Measurements from ENCODE around the gene MAGI2.
A peak's percentile ranks its signal among the peaks of the same experiment; 100 is the strongest.

Gene MAGI2

DNA sequence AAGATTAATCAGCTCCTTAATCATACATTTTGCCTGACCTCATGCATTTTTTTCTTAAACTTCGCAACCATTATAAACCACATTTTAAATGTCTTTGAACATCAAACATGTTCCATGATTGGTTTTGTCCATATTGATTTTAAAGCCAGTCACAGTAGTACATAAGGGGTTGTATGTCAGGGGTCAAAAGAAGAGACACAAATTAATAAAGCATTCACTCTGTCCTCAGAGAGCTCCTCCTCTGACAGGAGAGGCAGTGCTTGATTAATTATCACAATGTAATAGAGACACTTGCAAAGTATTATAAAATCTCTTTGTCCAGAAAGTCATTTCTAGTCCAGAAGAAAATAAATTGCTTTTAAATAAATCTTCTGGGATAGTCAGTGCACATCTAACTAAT lies 195.5 kb downstream of the MAGI2 start:
- DNase-seq (ENCODE audit: low spot score): no peak

DNA sequence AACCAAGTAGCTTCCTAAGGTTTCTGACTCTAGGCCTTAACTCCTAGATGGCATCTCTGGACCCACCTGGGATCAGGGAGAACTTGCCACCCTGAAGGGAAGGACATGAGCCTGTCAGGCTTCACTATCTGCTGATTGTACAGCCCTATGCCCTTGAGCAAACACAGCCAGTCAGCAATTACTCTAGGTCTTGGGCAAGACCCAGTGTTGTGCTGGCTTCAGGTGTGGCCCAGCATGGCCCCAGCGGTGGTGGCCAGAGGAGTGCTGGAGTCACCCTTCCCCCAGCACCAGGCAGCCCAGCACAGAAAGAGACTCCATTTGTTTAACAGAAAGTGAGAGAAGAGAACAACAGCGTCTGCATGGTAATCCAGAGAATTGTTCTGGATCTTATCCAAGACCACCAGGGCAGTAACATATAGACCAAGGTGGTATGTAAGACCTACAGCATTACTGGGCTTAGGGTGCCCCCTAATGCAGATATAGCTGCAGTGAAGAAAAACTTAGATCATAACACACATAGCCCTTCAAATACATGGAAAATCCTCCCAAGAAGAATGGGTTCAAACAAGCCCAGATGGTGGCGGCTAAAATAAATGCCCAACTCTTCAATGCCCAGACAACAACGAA lies 207.7 kb downstream of the MAGI2 start:
- no peak for DNase-seq (ENCODE audit: low spot score)

DNA sequence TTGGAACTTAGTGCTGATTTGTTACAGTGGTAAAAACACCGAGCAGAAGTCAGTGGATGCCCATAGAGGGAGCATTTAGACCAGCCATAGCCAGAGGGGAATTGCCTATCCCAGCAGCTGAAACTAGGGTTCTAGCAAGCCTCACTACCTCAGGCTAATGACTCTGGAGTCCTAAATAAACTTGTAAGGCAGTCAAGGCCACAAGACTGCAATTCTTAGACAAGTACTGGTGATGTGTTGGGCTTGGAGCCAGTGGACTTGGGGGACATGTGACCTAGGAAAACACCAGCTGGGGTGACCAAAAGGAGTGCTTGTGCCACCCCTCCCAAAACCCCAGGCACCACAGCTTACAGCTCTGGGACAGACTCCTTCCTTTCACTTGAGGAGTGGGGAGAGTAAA lies 209.0 kb downstream of the MAGI2 start:
- no peak for DNase-seq (ENCODE audit: low spot score)

DNA sequence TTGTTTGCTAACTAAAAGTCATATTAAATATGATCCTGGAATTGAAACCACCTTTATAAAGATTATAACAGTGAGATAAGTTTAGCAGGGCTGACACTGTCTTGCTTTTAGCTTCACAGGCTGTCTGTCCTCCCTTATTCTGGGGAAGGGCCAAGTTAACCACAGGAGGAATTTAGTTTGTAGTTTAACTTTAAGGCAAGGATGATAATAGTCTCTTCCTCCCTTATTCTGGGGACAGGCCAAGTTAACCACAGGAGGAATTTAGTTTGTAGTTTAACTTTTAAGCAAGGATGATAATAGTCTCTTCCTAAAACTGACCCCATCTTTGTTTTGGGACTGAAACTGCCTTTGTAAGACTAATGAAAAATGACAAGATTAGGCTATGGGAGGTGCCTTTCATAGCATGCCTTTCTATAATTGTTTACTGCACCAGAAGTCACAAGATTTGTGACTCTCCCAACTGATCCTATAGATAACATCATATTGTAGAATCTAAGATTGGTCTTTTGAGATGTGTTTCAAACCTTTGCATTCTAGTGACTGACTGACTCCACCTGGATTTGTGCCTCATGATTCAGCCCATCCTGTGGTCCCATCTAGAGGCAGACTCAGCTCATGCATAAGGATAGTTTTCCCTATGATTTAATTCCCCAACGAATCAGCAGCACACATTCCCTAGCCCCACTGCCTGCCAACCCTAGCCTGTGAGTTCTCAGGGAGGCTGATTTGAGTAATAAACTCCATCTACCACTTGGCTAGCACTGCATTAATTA lies 212.0 kb downstream of the MAGI2 start:
- no peak for DNase-seq (ENCODE audit: low spot score)

DNA sequence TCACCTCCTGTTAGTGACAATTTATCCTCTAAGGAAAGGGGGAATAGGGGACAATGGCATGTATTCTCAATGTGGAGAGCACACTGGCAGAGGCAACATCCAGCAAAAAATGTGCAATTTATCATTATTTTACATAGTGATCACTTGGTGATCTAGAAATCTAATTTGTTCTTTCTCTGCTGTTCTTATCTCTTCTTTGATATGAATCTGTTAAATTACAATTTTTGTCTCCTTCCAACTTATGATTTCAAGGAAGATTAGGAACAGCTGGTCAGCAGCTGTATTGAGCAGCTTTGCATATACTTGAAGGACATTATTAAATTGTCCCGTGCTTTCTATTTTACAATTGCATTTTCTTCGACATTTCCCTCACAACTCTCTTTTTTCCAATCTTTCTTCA lies 213.1 kb downstream of the MAGI2 start:
- DNase-seq (ENCODE audit: low spot score): no peak

DNA sequence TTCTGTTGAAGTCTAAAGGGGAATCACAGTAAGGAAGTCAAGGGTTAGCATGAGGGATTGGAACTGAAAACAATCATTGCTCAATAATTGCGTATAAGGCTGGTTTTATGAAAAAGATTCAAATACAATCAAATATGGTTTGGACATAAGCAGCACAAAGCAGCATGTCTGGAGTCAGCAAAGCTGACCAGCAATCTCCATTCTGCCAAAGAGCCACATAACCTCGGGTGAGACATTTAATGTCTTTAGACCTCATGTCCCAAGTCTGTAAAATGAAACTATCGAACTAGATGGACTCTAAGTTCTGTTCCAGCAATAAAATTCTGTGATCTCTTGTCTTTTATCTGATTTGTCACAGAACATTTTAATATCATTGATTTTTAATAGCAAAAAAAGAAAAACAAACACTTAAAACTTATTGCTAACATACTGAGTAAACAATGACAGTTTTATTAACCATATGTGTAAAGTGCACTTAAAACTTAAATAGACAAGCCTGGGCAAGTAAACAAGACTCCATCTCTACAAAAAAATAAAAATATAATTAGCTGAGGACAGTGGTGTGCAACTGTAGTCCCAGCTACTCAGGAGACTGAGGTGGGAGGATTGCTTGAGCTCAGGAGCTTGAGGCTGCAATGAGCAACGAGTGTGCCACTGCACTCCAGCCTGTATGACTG lies 217.0 kb downstream of the MAGI2 start:
- no peak for DNase-seq (ENCODE audit: low spot score)

DNA sequence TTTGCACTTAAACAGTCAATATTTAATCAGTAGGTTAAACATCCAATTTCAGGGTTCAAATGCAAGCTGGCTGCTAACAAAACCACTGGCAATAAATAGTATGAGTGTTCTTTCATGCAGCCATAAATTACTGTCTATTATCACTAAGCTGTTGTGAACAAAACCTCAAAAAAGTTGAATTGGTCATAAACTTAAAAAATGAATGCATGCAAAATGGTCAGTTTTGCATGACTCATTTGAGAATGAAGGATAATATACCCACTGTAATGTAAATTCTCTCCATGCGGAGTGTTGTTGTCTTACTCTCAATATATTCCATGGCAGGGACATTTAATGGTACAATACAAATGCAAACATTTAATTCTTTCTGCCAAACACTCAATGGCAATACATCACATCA lies 226.4 kb downstream of the MAGI2 start:
- no peak for DNase-seq (ENCODE audit: low spot score)

DNA sequence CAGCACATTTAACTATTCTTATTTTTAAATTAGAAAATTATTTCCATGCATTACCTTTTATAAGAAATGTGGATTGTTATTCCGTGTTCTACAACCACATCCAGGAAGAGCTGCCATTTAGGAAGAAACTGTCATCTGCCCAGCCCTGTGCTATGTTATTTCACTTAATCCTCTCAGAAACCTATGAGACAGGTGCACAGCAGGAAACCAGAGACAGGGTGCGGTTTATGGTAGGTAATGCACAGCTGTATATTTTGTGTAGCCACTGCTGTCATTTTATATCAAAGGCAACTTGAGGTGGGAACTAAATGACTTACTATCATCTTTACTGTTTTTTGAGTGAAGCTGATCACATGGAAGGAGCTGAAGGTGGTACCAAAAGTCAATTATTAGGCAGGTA lies 232.3 kb downstream of the MAGI2 start:
- DNase-seq (ENCODE audit: low spot score): no peak

DNA sequence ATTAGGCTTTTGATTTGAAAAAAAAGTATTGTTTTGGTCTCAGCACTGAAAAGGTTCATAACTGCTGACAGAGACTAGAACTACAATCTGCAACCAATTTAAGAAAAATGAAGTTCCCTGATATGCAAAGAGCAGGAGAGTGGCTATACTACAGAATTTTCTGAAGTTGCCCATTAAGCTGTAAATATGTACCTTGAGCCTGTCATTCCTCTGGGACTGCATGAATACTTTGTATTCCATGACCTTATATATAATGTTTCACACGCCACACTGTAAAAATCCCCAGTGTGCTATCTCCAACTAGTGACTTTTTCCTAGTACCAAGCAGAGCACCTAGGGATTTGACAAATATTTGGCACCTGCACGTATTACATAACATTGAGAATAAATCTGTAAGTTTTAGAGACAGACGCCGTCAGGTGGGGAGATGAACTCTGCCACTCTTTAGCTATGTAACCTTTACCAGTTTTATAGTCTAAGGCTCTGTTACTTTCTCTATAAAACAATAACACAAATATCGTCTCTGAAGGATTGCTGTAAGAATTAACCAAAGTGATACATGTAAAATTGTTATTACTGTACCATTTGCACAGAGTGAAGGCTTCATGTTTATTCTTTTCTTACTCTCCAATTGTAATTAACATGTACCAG lies 235.4 kb downstream of the MAGI2 start:
- DNase-seq (ENCODE audit: low spot score): no peak

DNA sequence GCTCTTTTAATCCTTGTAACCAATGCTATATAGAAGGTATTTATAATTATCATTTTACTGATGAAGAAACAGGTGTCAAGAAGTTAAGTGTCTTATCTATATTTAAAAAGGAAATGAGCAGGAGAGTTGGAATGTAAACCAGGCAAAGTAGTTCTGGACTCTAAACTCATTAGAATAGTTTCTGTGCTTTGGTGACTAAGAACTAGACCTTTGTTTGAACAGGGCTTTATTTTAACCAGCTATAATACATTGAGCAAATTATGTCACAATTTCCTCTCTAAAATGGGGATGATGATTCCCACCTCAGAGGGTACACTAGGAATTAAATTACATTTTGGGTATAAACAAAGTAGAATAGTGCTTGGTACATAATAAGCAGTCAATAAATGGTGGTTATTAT lies 236.0 kb downstream of the MAGI2 start:
- DNase-seq (ENCODE audit: low spot score): no peak

DNA sequence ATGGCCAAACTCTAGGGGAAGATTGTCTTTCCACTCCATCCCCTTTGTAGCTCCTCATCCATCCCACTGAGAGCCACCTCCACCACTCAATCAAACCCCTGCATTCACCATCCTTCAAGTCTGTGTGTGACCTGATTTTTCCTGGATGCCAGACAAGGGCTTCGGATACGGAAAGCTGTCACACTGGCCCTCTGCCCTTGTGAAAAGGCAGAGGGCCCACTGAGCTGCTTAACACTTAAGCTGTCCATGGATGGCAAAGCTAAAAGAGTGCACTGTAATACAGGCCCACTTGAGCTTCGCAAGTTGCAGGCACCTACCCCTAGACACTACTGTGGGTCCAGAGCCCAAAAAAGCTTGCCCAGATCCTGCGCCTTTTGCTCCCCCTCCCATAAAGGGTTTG lies 237.2 kb downstream of the MAGI2 start:
- DNase-seq (ENCODE audit: low spot score): no peak

DNA sequence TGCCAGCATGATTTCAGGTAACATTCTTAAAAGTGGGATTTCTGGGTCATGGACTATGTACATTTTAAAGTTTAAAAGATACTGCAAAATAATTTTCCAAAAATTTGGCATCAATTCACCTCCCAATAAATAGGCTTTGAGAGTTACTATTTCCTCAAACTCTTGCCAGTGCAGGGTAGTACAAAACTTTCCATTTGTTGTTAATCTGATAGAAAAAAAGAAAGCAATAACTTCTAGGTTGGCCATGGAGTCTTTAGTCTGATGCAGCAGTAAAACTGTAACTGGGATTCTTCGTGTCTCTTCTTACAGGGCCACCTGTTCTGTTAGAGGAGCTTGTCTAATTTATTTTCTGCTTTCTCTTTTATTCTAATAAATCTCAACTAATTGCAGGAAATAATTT lies 241.1 kb downstream of the MAGI2 start:
- DNase-seq (ENCODE audit: low spot score): no peak

DNA sequence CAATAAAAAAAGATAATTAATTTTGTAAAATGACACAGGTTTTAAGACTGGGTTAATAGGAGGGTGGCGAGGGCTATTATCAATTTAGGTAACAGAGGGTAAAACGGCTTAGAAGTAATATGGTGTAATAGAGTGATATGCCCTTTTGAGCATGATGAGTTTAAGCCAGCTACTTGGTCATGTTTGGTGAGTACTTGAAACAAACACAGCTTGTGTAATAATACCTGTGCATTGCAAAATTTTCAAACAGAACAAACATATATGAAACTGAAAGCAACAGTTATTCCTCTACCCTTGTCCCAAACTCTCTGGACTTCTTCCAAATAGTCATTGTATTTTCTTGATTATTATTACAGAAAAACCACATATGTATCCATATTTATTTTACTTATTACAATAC lies 241.7 kb downstream of the MAGI2 start:
- no peak for DNase-seq (ENCODE audit: low spot score)

DNA sequence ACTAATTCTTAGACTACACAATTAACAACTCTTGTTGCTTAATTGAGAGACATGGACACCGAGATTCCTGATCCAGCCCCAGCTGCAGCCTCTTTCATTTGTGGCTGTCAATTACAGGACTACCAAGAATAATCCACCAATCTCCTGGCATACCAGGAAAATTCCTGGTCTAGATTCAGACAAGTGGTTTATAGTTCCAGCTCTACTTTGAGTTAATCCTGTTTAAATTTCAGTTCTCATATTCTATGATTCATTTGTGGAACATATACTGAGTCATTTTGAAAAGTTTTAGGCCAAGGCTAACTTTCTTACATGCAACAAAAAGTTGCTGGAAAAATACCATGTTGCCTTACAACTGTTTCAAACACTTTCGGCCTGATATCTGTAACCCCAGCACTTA lies 253.5 kb downstream of the MAGI2 start:
- no peak for DNase-seq (ENCODE audit: low spot score)

DNA sequence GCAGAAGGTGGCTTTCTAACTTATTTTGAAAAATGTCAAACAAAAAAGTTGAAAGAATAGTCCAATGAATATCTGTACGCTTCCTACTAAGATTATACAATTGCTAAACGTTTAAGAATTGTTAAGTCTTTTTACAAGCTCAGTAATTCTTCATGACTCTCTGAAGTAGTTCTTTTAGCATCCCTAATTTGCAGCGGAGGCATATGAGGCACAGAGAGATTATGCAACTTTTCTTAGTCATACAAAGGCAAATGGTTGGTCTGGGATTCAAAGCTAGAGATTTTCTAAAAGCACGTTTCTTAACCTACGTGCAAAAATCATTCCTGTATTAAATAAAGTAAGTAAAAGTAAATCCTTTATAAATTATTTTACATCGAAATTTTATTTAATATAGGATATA lies 254.2 kb downstream of the MAGI2 start:
- DNase-seq (ENCODE audit: low spot score): no peak

DNA sequence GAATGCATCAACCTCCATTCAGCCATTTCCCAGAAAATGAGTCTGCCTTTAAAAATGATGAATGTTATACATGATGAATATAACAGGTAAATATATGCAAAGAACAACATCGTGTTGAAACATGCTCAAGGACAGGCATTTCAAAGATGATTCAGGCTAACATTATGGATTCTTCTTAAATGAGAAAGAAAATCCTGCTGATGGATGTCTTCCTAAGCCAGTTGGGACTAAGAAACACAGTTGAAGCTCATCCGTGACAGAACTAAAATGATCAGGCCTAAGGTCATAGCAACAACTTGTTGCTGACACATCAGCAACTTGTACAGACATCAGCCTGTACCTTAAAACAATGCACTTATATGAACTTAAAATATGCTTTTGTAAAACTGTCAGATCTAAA lies 267.9 kb downstream of the MAGI2 start:
- no peak for DNase-seq (ENCODE audit: low spot score)

DNA sequence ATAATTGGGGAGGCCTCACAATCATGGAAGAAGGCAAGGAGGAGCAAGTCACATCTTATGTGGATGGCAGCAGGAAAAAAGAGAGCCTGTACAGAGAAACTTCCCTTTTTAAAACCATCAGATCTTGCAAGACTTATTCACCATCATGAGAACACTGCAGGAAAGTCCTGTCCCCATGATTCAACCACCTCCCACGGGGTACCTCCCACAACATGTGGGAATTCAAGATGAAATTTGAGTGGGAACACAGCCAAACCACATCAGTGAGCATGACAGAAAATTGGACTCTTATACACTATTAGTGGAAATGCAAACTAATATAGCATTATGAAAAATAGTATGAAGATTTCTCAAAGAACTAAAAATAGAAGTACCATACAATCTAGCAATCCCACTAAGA lies 271.2 kb downstream of the MAGI2 start:
- DNase-seq (ENCODE audit: low spot score): no peak

DNA sequence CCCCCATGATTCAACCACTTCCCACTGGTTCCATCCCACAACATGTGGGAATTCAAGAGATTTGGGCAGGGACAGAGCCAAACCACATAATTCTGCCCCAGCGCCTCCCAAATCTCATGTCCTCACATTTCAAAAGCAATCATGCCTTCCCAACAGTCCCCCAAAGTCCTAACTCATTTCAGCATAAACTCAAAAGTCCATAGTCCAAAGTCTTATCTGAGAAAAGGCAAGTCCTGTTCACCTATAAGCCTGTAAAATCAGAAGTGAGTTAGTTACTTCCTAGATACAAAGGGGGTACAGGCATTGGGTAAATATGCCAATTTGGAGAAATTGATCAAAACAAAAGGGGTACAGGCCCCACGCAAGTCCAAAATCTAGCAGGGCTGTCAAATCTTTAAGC lies 272.9 kb downstream of the MAGI2 start:
- no peak for DNase-seq (ENCODE audit: low spot score)

DNA sequence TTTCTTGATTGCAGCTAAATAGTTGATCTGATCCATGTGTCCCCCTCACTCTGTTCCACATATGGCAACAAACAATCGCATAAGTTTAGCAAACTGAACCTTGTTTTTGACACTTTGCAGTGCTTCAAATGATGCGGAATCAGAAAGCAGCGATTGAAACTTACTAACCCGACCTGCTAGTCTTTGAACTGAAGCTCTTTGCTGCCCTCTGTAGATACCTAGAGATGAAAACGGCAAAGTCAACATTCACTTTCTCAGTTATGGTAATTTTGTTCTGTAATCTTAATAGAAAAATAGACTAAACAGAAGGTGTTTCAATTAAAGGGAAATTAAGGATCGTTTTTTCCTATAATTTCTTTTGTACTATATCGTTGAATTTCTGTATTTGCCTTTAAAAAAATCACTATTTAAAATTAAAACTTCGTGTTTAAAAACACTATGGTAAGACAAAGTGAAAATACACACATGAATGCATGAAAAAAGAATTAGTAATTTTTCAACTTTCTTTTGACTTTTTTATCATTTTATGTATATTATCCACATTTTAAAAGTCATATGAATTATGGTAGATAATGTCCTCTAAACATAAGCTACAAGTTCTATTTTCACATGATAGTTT lies 276.5 kb downstream of the MAGI2 start:
- DNase-seq (ENCODE audit: low spot score): peak; percentile 75

DNA sequence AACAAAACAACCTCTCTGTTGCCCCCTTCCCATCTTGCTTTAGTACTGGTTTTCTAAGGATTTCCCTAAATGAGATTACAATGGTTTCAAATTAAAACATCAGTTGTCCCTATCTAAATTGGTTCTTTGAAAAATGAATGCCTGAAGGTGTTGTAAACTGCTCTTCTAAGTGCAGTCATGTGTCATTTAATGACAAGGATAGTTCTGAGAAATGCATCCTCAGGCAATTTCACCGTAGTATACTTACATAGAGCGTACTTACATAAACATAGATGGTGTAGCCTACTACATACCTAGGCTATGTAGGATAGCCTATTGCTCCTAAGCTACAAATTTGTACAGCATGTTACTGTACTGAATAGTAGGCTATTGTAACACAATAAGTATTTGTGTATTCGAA lies 278.1 kb downstream of the MAGI2 start:
- DNase-seq (ENCODE audit: low spot score): no peak

DNA sequence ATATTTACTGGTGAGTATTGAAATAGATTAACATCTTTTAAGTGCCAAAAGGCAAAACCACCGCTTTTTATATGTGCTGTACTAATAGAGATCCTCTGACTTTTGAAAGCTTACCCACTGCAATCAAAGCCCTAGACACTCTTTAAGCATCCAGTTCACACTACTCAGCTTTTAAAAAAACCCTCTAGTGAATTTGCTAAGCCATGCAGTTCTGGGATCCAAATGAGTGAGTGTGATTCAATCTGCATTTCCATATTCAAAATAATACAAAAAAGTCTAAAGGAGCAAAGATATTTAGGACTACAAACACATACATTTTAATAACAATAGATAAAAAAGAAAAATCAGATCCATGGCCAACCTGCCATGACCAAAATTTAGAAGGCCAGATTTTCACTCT lies 288.2 kb downstream of the MAGI2 start:
- no peak for DNase-seq (ENCODE audit: low spot score)

DNA sequence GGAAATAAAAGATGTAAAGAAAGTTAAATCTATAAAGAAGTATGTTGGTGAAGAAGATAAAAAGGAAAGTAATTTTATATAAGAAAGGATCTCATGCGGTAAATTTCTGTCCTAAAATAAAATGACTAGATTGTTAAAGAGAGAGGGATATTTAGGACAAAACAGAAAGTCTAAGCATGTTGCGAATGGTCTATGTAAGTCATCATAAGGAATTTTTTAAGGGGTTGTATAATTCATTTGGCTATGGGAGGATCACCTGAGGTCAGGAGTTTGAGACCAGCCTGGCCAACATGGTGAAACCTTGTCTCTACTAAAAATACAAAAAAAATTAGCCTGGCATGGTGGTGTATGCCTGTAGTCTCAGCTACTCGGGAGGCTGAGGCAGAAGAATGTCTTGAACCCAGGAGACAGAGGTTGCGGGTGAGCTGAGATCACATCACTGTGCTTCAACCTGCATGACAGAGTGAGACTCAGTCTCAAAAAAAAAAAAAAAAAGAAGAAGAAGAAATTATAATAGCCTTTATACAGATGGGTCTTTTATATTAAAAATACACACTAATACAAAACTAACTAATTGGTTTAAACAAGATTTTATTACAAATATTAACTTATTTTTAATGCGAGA lies 294.3 kb downstream of the MAGI2 start:
- DNase-seq (ENCODE audit: low spot score): no peak

All from globus pallidus (tissue), 1 donor.